Calu3 (cell line): Measurements from ENCODE around the gene MYH9. TPM values are rescaled to one million over a fixed set of nuclear protein-coding genes. Genes with fewer than 3 reads are reported as not detected.
A peak's percentile ranks its signal among the peaks of the same experiment; 100 is the strongest.

Source experiments
- BruUV-seq: library from RNA; stranded (reverse); fragments of 400-500 nt; replicated peaks from 2 replicates; lab custom pipeline; 2021; lab: Mats Ljungman, UMichigan
- CTCF ChIA-PET: fragments of 300-600 bp; sonication (Branson Sonifier 250); formaldehyde crosslinking; loops from one replicate; lab custom pipeline; 2022; ENCODE audit warnings: antibody characterized with exemption; lab: Charles Lee
- DNase-seq: peaks from one replicate; pipeline ENCODE4 v3.0.0; 2022
- H3K27ac Mint-ChIP-seq: one replicate; pipeline ENCODE4 v1.8.0; 2022; ENCODE audit warnings: mixed read lengths; ENCODE audit not compliant: unreplicated experiment
- H3K27me3 Mint-ChIP-seq: one replicate; pipeline ENCODE4 v1.8.0; 2022; ENCODE audit warnings: mixed read lengths; ENCODE audit not compliant: unreplicated experiment
- H3K36me3 Mint-ChIP-seq: one replicate; pipeline ENCODE4 v1.8.0; 2022; ENCODE audit warnings: mild to moderate bottlenecking, moderate library complexity, mixed read lengths; ENCODE audit not compliant: insufficient read depth, unreplicated experiment
- H3K4me1 Mint-ChIP-seq: one replicate; pipeline ENCODE4 v1.8.0; 2022; ENCODE audit warnings: mild to moderate bottlenecking, low read depth, mixed read lengths; ENCODE audit not compliant: unreplicated experiment
- H3K4me3 Mint-ChIP-seq: one replicate; pipeline ENCODE4 v1.8.0; 2022; ENCODE audit warnings: mild to moderate bottlenecking, low read depth, moderate library complexity, mixed read lengths; ENCODE audit not compliant: unreplicated experiment
- H3K9me3 Mint-ChIP-seq: one replicate; pipeline ENCODE4 v1.8.0; 2022; ENCODE audit warnings: low read depth, mixed read lengths; ENCODE audit not compliant: unreplicated experiment
- intact Hi-C: fragments of 100-400 bp; cut with micrococcal nuclease; formaldehyde crosslinking; loops from one replicate; pipeline ENCODE4 v1.10.0; 2022; ENCODE audit not compliant: unreplicated experiment
- total RNA-seq: library from RNA; stranded (reverse); gene quantifications from 2 replicates; pipeline ENCODE4 v1.2.3, GENCODE V29; 2022
- TF ChIP-seq, protein P1 (sequence below): fragments of 200-600 bp; IDR thresholded peaks from one replicate; pipeline ENCODE4 v1.8.0; 2022; ENCODE audit warnings: antibody characterized with exemption; ENCODE audit not compliant: unreplicated experiment

Gene MYH9
- total RNA-seq, 1 experiment from 2014 or later = 606 TPM

DNA sequence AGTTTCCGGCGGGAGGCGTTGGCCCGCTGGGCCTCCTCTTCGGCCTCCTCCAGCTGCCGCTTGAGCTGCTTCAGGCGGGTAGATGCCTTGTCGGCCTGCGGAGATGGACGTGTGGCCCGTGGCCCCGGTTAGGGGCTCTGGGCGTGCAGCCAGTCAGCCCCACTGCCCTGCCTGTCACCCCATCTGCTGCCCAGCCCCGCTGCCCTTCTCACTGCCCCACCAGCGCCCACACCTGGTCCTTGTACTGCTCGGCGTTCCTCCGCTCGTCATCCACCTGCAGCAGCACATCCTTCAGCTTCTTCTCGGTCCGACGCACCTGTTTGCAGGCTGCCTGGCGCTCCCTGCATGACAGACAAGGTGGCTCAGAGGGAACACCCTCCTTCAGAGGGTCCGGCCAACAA, 103.6 kb downstream of the MYH9 start:
- no peak for DNase-seq
- Mint-ChIP-seq H3K4me1 (peaks cover 5% of the 10 kb centered on the region), H3K27ac (peak overlapping the region; percentile 21), H3K4me3 (no peak overlapping the region), H3K36me3 (peaks cover 92% of the 10 kb centered on the region), H3K9me3 (no peaks in the 10 kb centered on the region), H3K27me3 (no peaks in the 10 kb centered on the region)
- CTCF ChIA-PET = no interaction called here
- TF ChIP-seq, protein P1, sequence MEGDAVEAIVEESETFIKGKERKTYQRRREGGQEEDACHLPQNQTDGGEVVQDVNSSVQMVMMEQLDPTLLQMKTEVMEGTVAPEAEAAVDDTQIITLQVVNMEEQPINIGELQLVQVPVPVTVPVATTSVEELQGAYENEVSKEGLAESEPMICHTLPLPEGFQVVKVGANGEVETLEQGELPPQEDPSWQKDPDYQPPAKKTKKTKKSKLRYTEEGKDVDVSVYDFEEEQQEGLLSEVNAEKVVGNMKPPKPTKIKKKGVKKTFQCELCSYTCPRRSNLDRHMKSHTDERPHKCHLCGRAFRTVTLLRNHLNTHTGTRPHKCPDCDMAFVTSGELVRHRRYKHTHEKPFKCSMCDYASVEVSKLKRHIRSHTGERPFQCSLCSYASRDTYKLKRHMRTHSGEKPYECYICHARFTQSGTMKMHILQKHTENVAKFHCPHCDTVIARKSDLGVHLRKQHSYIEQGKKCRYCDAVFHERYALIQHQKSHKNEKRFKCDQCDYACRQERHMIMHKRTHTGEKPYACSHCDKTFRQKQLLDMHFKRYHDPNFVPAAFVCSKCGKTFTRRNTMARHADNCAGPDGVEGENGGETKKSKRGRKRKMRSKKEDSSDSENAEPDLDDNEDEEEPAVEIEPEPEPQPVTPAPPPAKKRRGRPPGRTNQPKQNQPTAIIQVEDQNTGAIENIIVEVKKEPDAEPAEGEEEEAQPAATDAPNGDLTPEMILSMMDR = no peak
- BruUV-seq = no TSS peak
- intact Hi-C loops = no loop called here

- CTCF ChIA-PET = interaction anchor here (1.1 kb wide), 1 partner anchor 19 kb away, joined by 3 read pairs; no protein-coding TSS in a partner anchor
- H3K27ac Mint-ChIP-seq = no peak overlapping the region
- no peaks in the 10 kb centered on the region for H3K27me3 Mint-ChIP-seq
- no peak for DNase-seq
- no peaks in the 10 kb centered on the region for H3K9me3 Mint-ChIP-seq
- no peak overlapping the region for H3K4me3 Mint-ChIP-seq
- intact Hi-C loops = no loop called here
- peaks cover 92% of the 10 kb centered on the region for H3K36me3 Mint-ChIP-seq
- H3K4me1 Mint-ChIP-seq = peaks cover 5% of the 10 kb centered on the region
- TF ChIP-seq, protein P1 = no peak
- no TSS peak for BruUV-seq
Observed at GRCh38 chr22:36282328-36282831, 105.4 kb downstream of the MYH9 start.

- peaks cover 3% of the 10 kb centered on the region for H3K4me1 Mint-ChIP-seq
- CTCF ChIA-PET = no interaction called here
- TF ChIP-seq, protein P1 = no peak
- no peaks in the 10 kb centered on the region for H3K27me3 Mint-ChIP-seq
- H3K4me3 Mint-ChIP-seq = no peak overlapping the region
- no peak overlapping the region for H3K27ac Mint-ChIP-seq
- intact Hi-C loops = no loop called here
- no peaks in the 10 kb centered on the region for H3K9me3 Mint-ChIP-seq
- no peak for DNase-seq
- peaks cover 91% of the 10 kb centered on the region for H3K36me3 Mint-ChIP-seq
- TSS peak; percentile 85 for BruUV-seq
Observed at GRCh38 chr22:36281781-36282327, 105.9 kb downstream of the MYH9 start.

GRCh38 chr22:36280379-36280778, 107.4 kb downstream of the MYH9 start:
- H3K27me3 Mint-ChIP-seq = no peaks in the 10 kb centered on the region

More at GRCh38 chr22:36280379-36280778, 107.4 kb downstream of the MYH9 start:
- intact Hi-C loops = no loop called here
- Mint-ChIP-seq H3K4me1 (no peaks in the 10 kb centered on the region), H3K27ac (no peak overlapping the region), H3K4me3 (no peak overlapping the region), H3K9me3 (no peaks in the 10 kb centered on the region), H3K36me3 (peaks cover 76% of the 10 kb centered on the region)
- CTCF ChIA-PET = interaction anchor here (0.6 kb wide), 1 partner anchor 183 kb away, joined by 3 read pairs; no protein-coding TSS in a partner anchor
- TF ChIP-seq, protein P1 = no peak
- BruUV-seq = no TSS peak
- no peak for DNase-seq
